ENCODE measurements around the gene ADSL.
A peak's percentile ranks its signal among the peaks of the same experiment; 100 is the strongest.

ADSL gene

GRCh38 chr22:40420341-40421081, 74.2 kb downstream of the ADSL start:
- DNase-seq: no peak

GRCh38 chr22:40421082-40421350, 74.7 kb downstream of the ADSL start:
- no peak for DNase-seq

- DNase-seq: no peak
Measured at GRCh38 chr22:40421941-40422340, 75.6 kb downstream of the ADSL start.

- DNase-seq: no peak
Measured at GRCh38 chr22:40422558-40423309, 76.4 kb downstream of the ADSL start.

GRCh38 chr22:40423310-40423688, 77.0 kb downstream of the ADSL start:
- no peak for DNase-seq

- no peak for DNase-seq
Measured at GRCh38 chr22:40423882-40424640, 77.8 kb downstream of the ADSL start.

GRCh38 chr22:40425082-40425481, 78.8 kb downstream of the ADSL start:
- DNase-seq: no peak

GRCh38 chr22:40426594-40427333, 80.5 kb downstream of the ADSL start:
- no peak for DNase-seq

GRCh38 chr22:40428796-40429195, 82.5 kb downstream of the ADSL start:
- no peak for DNase-seq

GRCh38 chr22:40429481-40429880, 83.2 kb downstream of the ADSL start:
- DNase-seq: no peak

- no peak for DNase-seq
Measured at GRCh38 chr22:40430991-40431390, 84.7 kb downstream of the ADSL start.

GRCh38 chr22:40432157-40432556, 85.9 kb downstream of the ADSL start:
- DNase-seq: no peak

GRCh38 chr22:40432625-40433024, 86.3 kb downstream of the ADSL start:
- no peak for DNase-seq

- no peak for DNase-seq
Measured at GRCh38 chr22:40433416-40434090, 87.3 kb downstream of the ADSL start.

- DNase-seq: no peak
Measured at GRCh38 chr22:40434106-40434505, 87.8 kb downstream of the ADSL start.

GRCh38 chr22:40434745-40435144, 88.4 kb downstream of the ADSL start:
- DNase-seq: no peak

- peak in 1 of 5 donors; percentile 59 for DNase-seq
Measured at GRCh38 chr22:40436505-40437431, 90.5 kb downstream of the ADSL start.

Data from T-helper 1 cell (primary cell).